ENCODE results near the gene BMERB1. TPM values are rescaled to one million over a fixed set of nuclear protein-coding genes. Genes with fewer than 3 reads are reported as not detected.

BMERB1 gene
- total RNA-seq, 1 donor = 2.7 TPM

DNA sequence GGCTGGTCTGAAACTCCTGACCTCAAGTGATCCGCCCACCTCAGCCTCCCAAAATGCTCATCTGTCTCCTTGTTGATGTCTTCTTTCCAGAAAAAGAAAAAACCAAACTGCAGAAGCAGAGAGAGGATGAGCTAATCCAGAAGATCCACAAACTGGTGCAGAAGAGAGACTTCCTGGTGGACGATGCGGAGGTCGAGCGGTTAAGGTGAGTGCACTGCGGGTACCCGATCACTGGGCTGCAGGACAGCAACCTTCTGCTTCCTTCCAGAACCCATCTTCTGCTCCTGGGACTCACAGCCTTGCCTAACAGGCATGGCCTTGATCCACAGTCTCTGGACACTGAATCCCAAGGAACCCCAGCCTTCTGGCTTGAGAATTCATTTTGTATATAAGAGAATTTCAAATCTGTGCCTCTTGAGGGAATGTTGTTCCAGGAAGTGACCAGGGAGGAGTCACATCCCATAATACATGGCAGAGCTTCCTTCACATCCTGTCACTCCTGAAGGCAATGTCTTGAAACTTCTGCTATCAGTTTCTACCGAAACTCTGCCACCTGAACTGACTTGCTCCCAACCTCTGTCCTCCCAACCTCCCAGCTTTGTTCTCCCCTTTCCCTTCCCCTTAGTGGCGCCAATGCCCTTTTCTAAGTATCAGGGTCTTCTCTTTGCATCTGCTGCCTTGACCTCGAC, 146.9 kb downstream of the BMERB1 start:
- Histone ChIP-seq H3K4me3 (ENCODE audit: low read length) (no peak overlapping the region), H3K9me3 (ENCODE audit: low read depth, low read length) (no peaks in the 10 kb centered on the region), H3K4me1 (ENCODE audit: insufficient read depth, low read length) (peaks cover 11% of the 10 kb centered on the region), H3K27me3 (ENCODE audit: insufficient read depth, low read length) (no peaks in the 10 kb centered on the region)

DNA sequence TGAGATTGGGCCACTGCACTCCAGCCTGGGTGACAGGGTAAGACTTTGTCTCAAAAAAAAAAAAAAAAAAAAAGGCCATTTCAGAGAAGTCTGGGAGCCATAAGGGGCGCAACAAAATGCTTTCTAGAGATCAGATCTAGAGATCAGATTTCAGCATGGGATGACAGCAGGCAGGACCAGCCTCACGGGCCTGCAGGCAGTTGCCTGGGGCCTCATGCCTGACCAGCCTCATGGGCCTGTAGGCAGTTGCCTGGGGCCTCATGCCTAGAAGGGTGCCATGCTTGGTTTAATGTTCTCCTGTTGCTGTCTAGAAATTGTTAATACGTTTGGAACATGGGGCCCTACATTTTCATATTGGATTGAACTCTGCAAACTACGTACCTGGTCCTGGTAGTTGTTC, 149.1 kb downstream of the BMERB1 start:
- Histone ChIP-seq H3K4me1 (ENCODE audit: insufficient read depth, low read length) (peaks cover 16% of the 10 kb centered on the region), H3K27me3 (ENCODE audit: insufficient read depth, low read length) (no peaks in the 10 kb centered on the region), H3K4me3 (ENCODE audit: low read length) (no peak overlapping the region), H3K9me3 (ENCODE audit: low read depth, low read length) (no peaks in the 10 kb centered on the region)

DNA sequence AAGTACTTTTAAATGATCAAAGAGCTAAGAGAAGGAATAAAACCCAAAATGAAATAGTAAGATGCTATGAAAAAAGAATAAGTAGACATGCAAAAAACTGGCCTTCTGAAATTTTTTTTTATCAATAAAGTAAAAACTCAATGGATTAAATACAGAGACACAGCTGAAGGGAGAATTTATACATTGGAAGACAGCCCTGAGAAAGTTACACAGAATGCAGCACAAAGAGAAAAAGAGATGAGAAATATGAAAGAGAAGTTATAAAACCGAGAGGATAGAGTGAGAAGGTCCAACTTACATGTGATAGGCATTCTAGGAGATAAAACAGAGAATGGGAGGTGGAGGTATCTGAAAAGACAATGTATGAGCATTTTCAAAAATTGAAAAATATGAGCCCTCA, 151.6 kb downstream of the BMERB1 start:
- no peaks in the 10 kb centered on the region for H3K9me3 ChIP-seq (ENCODE audit: low read depth, low read length)
- H3K4me3 ChIP-seq (ENCODE audit: low read length) = no peak overlapping the region
- peaks cover 39% of the 10 kb centered on the region for H3K4me1 ChIP-seq (ENCODE audit: insufficient read depth, low read length)
- no peaks in the 10 kb centered on the region for H3K27me3 ChIP-seq (ENCODE audit: insufficient read depth, low read length)

DNA sequence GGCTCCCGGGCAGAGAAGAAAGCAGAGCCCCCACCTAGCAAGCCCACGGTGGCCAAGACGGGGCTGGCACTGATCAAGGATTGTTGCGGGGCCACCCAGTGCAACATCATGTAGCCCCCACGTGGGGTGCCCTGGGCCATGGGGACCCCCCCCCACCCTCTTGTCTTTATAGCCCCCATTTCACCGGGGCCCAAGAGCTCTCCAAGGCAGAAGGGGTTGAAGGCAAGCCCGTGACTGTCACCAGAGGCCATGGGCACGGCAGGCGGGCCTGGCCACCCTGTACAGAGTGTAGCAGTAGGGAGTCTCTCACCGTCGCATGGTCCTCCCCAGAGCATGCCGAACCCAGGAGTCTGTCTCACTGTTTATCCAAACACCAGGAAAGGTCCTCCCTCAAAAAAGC, 152.3 kb downstream of the BMERB1 start:
- H3K27me3 ChIP-seq (ENCODE audit: insufficient read depth, low read length) = no peaks in the 10 kb centered on the region
- H3K9me3 ChIP-seq (ENCODE audit: low read depth, low read length) = no peaks in the 10 kb centered on the region

DNA sequence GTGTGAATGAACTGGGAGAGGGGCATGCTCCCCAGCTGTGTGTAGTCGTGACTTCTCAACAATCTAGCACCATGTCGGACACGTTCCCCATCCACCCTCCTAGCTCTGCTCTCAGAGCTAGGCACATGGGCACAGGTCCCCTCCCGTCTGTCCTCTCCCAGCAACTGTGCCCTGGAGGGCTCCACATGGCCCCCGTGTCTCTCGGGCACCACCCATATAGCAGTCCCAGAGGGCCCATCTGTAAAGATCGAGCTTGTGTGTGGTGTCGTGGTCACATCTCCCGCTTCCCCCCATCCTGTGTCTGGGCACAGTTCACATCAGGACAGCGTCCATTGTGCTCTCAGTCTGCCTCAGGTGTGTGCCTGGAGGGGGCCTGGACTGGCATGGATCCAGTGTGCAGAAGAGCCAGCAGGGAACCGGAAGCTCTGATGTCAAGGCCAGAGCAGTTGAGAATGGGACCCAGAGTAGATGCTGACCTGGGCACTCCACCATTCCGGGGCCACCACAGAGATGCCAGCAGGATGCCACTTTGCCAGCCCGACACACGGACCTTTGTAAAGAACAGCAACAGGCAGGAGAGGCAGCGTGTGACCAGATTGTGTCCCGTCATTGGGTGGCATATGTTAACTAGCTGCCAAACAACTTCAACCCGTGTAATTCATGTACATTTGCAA, 152.9 kb downstream of the BMERB1 start:
- Histone ChIP-seq H3K4me3 (ENCODE audit: low read length) (no peak overlapping the region), H3K9me3 (ENCODE audit: low read depth, low read length) (no peaks in the 10 kb centered on the region), H3K4me1 (ENCODE audit: insufficient read depth, low read length) (peaks cover 42% of the 10 kb centered on the region), H3K27me3 (ENCODE audit: insufficient read depth, low read length) (no peaks in the 10 kb centered on the region)

More for the DNA sequence above, 152.3 kb downstream of the BMERB1 start:
- Histone ChIP-seq H3K4me3 (ENCODE audit: low read length) (no peak overlapping the region), H3K4me1 (ENCODE audit: insufficient read depth, low read length) (peaks cover 39% of the 10 kb centered on the region)

GRCh38 chr16:15592324-15592723, 157.9 kb downstream of the BMERB1 start:
- no peaks in the 10 kb centered on the region for H3K27me3 ChIP-seq (ENCODE audit: insufficient read depth, low read length)
- peaks cover 75% of the 10 kb centered on the region for H3K4me1 ChIP-seq (ENCODE audit: insufficient read depth, low read length)
- no peaks in the 10 kb centered on the region for H3K9me3 ChIP-seq (ENCODE audit: low read depth, low read length)
- no peak overlapping the region for H3K4me3 ChIP-seq (ENCODE audit: low read length)

DNA sequence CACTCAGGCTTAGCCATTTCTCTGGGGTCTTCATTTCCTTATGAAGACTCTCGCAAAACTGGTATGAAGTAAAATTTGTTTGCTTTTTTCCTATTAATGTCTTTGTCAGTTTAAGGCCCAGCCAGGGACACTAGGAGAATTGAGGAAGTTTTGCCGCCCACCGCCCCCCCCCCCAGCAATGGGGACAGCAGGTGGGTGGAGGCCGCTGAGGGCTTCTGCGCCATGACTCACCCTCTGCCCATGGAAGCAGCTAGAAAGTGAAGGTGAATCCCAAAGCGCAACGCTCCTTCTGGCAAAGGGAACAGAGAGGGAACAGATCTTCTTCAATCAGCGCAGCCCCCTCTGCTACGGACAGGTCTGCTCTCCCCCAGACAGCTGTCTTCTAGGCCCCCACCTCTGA, 158.8 kb downstream of the BMERB1 start:
- H3K4me3 ChIP-seq (ENCODE audit: low read length) = no peak overlapping the region
- no peaks in the 10 kb centered on the region for H3K27me3 ChIP-seq (ENCODE audit: insufficient read depth, low read length)
- H3K4me1 ChIP-seq (ENCODE audit: insufficient read depth, low read length) = peaks cover 74% of the 10 kb centered on the region

GRCh38 chr16:15594711-15595320, 160.4 kb downstream of the BMERB1 start:
- Histone ChIP-seq H3K9me3 (ENCODE audit: low read depth, low read length) (no peaks in the 10 kb centered on the region), H3K27me3 (ENCODE audit: insufficient read depth, low read length) (no peaks in the 10 kb centered on the region), H3K4me3 (ENCODE audit: low read length) (no peak overlapping the region), H3K4me1 (ENCODE audit: insufficient read depth, low read length) (peaks cover 58% of the 10 kb centered on the region)

More for the DNA sequence above, 158.8 kb downstream of the BMERB1 start:
- H3K9me3 ChIP-seq (ENCODE audit: low read depth, low read length) = no peaks in the 10 kb centered on the region

- Histone ChIP-seq H3K4me3 (ENCODE audit: low read length) (no peak overlapping the region), H3K4me1 (ENCODE audit: insufficient read depth, low read length) (peaks cover 35% of the 10 kb centered on the region), H3K9me3 (ENCODE audit: low read depth, low read length) (no peaks in the 10 kb centered on the region), H3K27me3 (ENCODE audit: insufficient read depth, low read length) (no peaks in the 10 kb centered on the region)
Observed at GRCh38 chr16:15597135-15597534, 162.7 kb downstream of the BMERB1 start.

DNA sequence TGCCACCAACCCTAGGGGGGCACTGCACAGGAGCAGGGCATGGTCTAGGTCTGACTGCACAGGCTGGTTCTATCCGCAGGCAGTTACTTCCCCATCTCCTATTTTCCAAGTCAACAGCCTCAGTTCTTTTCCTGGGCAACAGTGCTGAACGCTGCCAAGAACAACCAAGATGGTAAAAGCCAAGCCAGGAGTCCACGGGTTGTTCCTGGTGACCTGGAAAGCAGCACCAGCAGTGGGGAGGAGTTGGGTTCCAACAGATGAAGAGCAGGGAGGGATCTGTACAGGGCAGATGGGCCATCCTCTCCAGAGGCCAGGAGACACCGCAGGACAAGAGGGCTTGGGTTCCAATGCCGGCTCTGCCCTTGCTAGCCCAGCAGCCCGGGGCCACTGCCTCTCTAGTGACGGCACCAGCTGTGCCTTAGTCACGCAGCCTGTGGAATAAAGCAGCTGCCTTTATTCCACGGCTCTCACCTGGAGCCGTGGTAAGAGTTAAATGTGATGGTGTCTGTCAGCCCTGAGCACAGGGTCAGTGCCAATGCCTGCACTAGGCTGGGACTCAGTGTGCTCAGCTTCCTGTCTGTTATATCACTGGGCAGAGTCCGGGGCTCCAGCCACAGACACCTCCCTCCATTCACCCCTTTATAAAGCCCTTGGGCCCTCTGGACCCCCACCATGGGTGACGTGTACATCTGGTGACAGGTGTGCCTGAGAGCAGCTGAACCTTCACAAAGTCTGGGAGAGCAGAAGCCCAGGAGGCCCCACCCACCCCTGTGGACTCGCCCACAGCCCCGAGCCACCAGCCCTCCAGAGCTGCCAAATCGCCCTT, 163.6 kb downstream of the BMERB1 start:
- no peaks in the 10 kb centered on the region for H3K9me3 ChIP-seq (ENCODE audit: low read depth, low read length)
- H3K4me1 ChIP-seq (ENCODE audit: insufficient read depth, low read length) = peaks cover 26% of the 10 kb centered on the region
- H3K4me3 ChIP-seq (ENCODE audit: low read length) = no peak overlapping the region
- no peaks in the 10 kb centered on the region for H3K27me3 ChIP-seq (ENCODE audit: insufficient read depth, low read length)

- Histone ChIP-seq H3K4me1 (ENCODE audit: insufficient read depth, low read length) (peaks cover 19% of the 10 kb centered on the region), H3K9me3 (ENCODE audit: low read depth, low read length) (no peaks in the 10 kb centered on the region), H3K4me3 (ENCODE audit: low read length) (no peak overlapping the region), H3K27me3 (ENCODE audit: insufficient read depth, low read length) (no peaks in the 10 kb centered on the region)
Observed at GRCh38 chr16:15598648-15599190, 164.3 kb downstream of the BMERB1 start.

DNA sequence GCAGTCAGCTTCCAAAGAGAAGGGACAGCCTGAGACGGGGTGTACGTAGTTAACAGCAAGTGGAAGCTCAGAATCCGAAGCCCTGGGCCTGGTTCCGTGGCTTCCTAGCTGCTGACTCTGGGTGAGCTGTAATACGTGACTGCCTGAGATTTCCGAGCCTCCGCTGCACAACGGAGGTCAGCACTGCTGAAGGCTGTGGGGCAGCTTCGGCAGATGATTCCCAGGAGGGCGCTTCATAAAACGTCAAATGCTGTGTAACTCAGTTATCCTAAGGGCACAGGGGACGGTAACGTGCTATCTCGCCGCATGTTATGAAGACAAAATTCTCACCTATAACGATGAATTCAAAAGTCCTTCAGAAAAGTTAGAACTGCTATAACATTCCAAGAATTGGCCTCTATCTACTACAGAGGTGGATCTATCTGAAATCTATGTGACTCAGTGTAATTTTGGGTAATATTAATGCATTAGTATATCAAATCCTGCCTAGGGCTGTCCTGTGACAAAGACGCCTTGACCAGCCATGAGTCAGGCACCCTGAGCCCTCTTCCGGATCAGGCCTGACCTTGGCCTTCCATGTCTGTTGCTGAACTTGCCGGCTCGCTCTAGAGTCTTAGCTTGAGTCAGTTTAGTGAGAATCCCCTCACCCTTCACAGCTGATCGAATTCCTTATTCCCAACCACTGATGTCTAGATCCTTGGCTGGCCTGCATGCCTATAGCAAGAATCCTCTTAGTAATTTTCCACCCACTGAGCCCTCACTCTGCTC, 165.1 kb downstream of the BMERB1 start:
- H3K4me3 ChIP-seq (ENCODE audit: low read length) = no peak overlapping the region
- H3K4me1 ChIP-seq (ENCODE audit: insufficient read depth, low read length) = peaks cover 12% of the 10 kb centered on the region
- no peaks in the 10 kb centered on the region for H3K9me3 ChIP-seq (ENCODE audit: low read depth, low read length)
- H3K27me3 ChIP-seq (ENCODE audit: insufficient read depth, low read length) = no peaks in the 10 kb centered on the region

GRCh38 chr16:15601212-15601879, 167.0 kb downstream of the BMERB1 start:
- Histone ChIP-seq H3K9me3 (ENCODE audit: low read depth, low read length) (no peaks in the 10 kb centered on the region), H3K4me1 (ENCODE audit: insufficient read depth, low read length) (no peaks in the 10 kb centered on the region), H3K27me3 (ENCODE audit: insufficient read depth, low read length) (no peaks in the 10 kb centered on the region)

More at GRCh38 chr16:15601212-15601879, 167.0 kb downstream of the BMERB1 start:
- no peak overlapping the region for H3K4me3 ChIP-seq (ENCODE audit: low read length)

Data from mononuclear cell (primary cell).